T-cell (primary cell): ENCODE results near the gene GADD45G. TPM values are rescaled to one million over a fixed set of nuclear protein-coding genes. Genes with fewer than 3 reads are reported as not detected.

ENCODE experiments used
- ATAC-seq, 4 experiments: fragments of 200-7000 bp in 3 of 4; fragments of 150-1000 bp in 1 of 4; cut with Tn5 transposase; replicated peaks in 1 of 4; 1 replicate in 3 of 4; 2 replicates in 1 of 4; pipeline ENCODE4 v1.10.0; 2021; ENCODE audit warnings: moderate library complexity in 3 of 4, mild to moderate bottlenecking in 2 of 4, moderate number of reproducible peaks in 1 of 4
- CTCF ChIA-PET, 2 donors: fragments of 300-600 bp; sonication (Branson Sonifier 250); formaldehyde crosslinking; loops; one replicate each; lab custom pipeline; 2022; ENCODE audit warnings: antibody characterized with exemption in 2 of 2; lab: Charles Lee
- POLR2A ChIA-PET, 2 donors: fragments of 300-600 bp; sonication (Branson Sonifier 250); formaldehyde crosslinking; loops; one replicate each; lab custom pipeline; 2022; ENCODE audit warnings: antibody characterized with exemption in 2 of 2; lab: Charles Lee
- DNase-seq, 35 experiments: peaks; one replicate each; pipeline versions ENCODE4 v3.0.0 to v3.0.0-alpha.2; 2013 to 2023
- H3K27ac ChIP-seq: one replicate; pipeline ENCODE4 v1.5.1; 2013; ENCODE audit warnings: low read length
- H3K27me3 ChIP-seq, 2 experiments: replicated peaks in 1 of 2; 1 replicate in 1 of 2; 2 replicates in 1 of 2; pipeline versions ENCODE4 v1.6.1 to v1.7.0; 2013; ENCODE audit warnings: low read length in 1 of 2, mixed read lengths in 1 of 2; ENCODE audit not compliant: control insufficient read depth in 2 of 2, insufficient read depth in 2 of 2; ENCODE audit errors: extremely low read depth in 1 of 2
- H3K36me3 ChIP-seq, 2 donors: 1 replicate in 1 of 2; 2 replicates in 1 of 2; pipeline versions ENCODE4 v1.6.1 to v1.7.0; 2013; ENCODE audit warnings: low read length in 1 of 2; ENCODE audit not compliant: control insufficient read depth in 2 of 2, insufficient read depth in 1 of 2; ENCODE audit errors: extremely low read depth in 1 of 2
- H3K4me1 ChIP-seq, 2 experiments: 1 replicate in 1 of 2; 2 replicates in 1 of 2; pipeline versions ENCODE4 v1.6.1 to v1.7.0; 2013; ENCODE audit warnings: low read length in 2 of 2, mixed read lengths in 1 of 2; ENCODE audit not compliant: insufficient read depth in 2 of 2, control insufficient read depth in 1 of 2; ENCODE audit errors: extremely low read depth in 1 of 2
- H3K4me3 ChIP-seq, 2 donors: 1 replicate in 1 of 2; 2 replicates in 1 of 2; pipeline versions ENCODE4 v1.5.1 to v1.7.0; 2013; ENCODE audit warnings: mild to moderate bottlenecking in 2 of 2, low read length in 1 of 2, moderate library complexity in 1 of 2; ENCODE audit not compliant: control insufficient read depth in 1 of 2; ENCODE audit errors: extremely low read depth in 1 of 2
- H3K9me3 ChIP-seq: 2 replicates; pipeline ENCODE4 v1.7.0; 2013
- H3K27ac Mint-ChIP-seq, 2 donors: one replicate each; pipeline ENCODE4 v1.8.0; 2020 to 2021; ENCODE audit warnings: mild to moderate bottlenecking in 2 of 2, mixed read lengths in 2 of 2
- H3K27me3 Mint-ChIP-seq, 2 donors: one replicate each; pipeline ENCODE4 v1.8.0; 2021 to 2022; ENCODE audit warnings: mixed read lengths in 2 of 2
- H3K36me3 Mint-ChIP-seq: one replicate; pipeline ENCODE4 v1.8.0; 2021; ENCODE audit warnings: mixed read lengths
- H3K4me1 Mint-ChIP-seq, 3 donors: one replicate each; pipeline ENCODE4 v1.8.0; 2020 to 2022; ENCODE audit warnings: mixed read lengths in 3 of 3, mild to moderate bottlenecking in 1 of 3
- H3K4me3 Mint-ChIP-seq, 3 donors: one replicate each; pipeline ENCODE4 v1.8.0; 2020 to 2022; ENCODE audit warnings: mild to moderate bottlenecking in 3 of 3, mixed read lengths in 3 of 3, moderate library complexity in 3 of 3
- H3K9me3 Mint-ChIP-seq, 3 donors: one replicate each; pipeline ENCODE4 v1.8.0; 2020 to 2022; ENCODE audit warnings: mixed read lengths in 3 of 3
- whole genome bisulfite sequencing: methylation state at CpG from one replicate; pipeline ENCODE4 v1.1.5; 2013; ENCODE audit warnings: missing lambda C conversion rate; ENCODE audit not compliant: insufficient coverage; 5-methylcytosine and 5-hydroxymethylcytosine counted together
- total RNA-seq, 35 experiments: library from RNA in 6 of 35; stranded (reverse) in 6 of 35; fragments of 120-200 nt in 1 of 35; gene quantifications; one replicate each; pipeline versions ENCODE4 v1.2.1 to v1.2.4 and lab custom pipeline; 2013 to 2026

Gene GADD45G
- total RNA-seq, 5 donors from 2014 or later (not counting 1 experiment from before 2014, with no cell fraction given): 6.0 to 8.8 (median 6.8) TPM

DNA sequence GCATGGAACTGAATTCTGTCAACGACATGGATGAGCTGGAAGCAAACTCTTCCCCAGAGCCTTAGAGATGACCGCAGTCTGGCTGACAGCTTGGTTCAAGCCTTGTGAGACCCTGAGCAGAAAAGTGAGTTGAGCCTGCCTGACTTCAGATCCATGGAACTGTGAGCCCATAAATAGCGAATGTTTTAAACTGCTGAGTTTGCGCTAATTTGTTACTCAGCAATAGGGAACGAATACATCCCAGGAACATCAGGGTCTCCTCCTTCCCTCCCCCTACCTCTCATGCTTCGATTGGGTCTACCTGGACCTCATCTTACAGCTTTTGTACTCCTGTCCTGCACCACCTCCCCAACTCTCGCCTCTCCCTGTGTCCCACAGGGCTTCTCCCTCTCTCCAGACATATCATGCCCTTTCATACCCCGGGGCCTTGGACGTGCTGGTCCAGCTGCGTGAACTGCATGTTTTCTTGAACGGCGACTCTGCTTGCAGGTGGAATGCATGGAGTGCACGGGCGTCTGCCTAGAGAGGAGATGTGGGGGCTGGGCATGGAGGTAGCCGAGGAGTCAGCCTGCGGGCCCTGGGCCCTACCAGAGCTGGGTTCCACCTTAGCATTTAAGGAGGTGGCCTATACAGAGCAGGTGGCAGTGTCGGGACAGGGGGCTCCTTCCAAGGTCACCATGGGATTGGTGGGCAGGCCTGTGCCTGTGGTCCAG is 7.9 kb downstream of the GADD45G start:
- no peak overlapping the region for H3K27ac ChIP-seq
- no peaks in the 10 kb centered on the region for H3K36me3 Mint-ChIP-seq
- no peaks in the 10 kb centered on the region for H3K9me3 ChIP-seq
- POLR2A ChIA-PET: no interaction called here
- H3K27me3 Mint-ChIP-seq: peaks cover 0 to 4% of the 10 kb centered on the region in 2 donors
- DNase-seq (no peak), ATAC-seq (no peak)
- H3K36me3 ChIP-seq: no peaks in the 10 kb centered on the region
- H3K27me3 ChIP-seq: peaks cover 0 to 23% of the 10 kb centered on the region in 2 experiments
- 86% methylated on average over 14 of the region's 17 CpGs for WGBS
- no peaks in the 10 kb centered on the region for H3K4me1 Mint-ChIP-seq
- H3K4me3 ChIP-seq: no peak overlapping the region
- H3K4me1 ChIP-seq: no peaks in the 10 kb centered on the region
- H3K4me3 Mint-ChIP-seq: no peak overlapping the region
- CTCF ChIA-PET: interaction anchor here in 1 of 2 donors (1.5 kb wide), 1 partner anchor 15 kb away, joined by 4 read pairs; no protein-coding TSS in a partner anchor
- H3K27ac Mint-ChIP-seq: no peak overlapping the region
- H3K9me3 Mint-ChIP-seq: peaks cover 0 to 3% (median 0%) of the 10 kb centered on the region in 3 donors

DNA sequence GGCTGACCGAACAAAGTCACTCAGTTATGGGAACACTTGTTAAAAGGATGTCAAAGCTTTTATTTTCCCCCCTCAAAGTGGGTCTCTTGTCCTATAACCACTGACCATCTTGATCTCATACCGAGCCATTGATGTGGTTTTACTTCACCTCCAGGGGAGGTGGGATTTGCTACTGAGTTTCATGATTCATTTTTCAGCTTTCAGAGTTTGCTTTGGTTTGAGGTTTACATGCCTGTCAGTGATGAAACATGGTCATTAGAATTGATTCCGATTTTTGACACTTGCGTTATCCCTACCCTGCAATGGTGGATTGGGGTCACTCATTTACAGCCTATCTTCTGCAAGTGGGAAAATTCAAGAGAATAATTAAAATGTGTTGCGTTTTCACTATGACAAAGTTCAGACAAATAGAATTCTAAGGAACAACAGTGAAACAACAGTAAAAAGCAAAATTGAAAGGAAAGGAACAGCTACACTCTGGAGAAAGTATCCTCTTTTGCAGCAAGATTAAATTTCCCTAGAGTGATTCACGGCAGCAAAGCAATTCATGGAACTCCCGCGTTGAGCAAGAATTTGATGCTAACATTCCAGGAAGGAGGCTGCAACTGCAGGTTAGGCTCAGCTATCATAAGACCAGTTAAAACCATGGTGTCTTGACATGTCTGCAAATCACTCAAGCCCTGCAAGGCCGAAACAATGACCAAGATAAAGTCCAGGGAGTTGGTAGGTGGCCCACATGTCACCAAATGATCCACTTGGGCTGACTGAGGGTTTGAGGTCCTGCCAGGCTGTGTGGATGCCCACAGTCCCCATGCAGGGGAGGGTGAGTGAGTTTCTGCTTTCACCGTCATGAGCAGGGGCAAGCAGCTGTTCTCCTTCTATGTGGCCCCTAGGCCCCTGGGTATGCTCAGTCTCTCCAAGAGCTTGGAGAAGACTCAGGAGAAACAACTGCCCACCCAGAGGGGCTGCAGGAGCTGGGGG is 9.4 kb downstream of the GADD45G start:
- Histone ChIP-seq H3K27ac (no peak overlapping the region), H3K36me3 (no peaks in the 10 kb centered on the region), H3K9me3 (no peaks in the 10 kb centered on the region), H3K4me1 (no peaks in the 10 kb centered on the region), H3K27me3 (peaks cover 0 to 27% of the 10 kb centered on the region in 2 experiments), H3K4me3 (no peak overlapping the region)
- 83% methylated on average over 2 of the region's 10 CpGs for WGBS
- ATAC-seq: no peak
- peaks cover 0 to 4% (median 3%) of the 10 kb centered on the region in 3 donors for H3K9me3 Mint-ChIP-seq
- no peaks in the 10 kb centered on the region for H3K36me3 Mint-ChIP-seq
- no peaks in the 10 kb centered on the region for H3K4me1 Mint-ChIP-seq
- peaks cover 0 to 4% of the 10 kb centered on the region in 2 donors for H3K27me3 Mint-ChIP-seq
- no peak overlapping the region for H3K27ac Mint-ChIP-seq
- CTCF ChIA-PET: no interaction called here
- POLR2A ChIA-PET: no interaction called here
- no peak overlapping the region for H3K4me3 Mint-ChIP-seq
- no peak for DNase-seq

DNA sequence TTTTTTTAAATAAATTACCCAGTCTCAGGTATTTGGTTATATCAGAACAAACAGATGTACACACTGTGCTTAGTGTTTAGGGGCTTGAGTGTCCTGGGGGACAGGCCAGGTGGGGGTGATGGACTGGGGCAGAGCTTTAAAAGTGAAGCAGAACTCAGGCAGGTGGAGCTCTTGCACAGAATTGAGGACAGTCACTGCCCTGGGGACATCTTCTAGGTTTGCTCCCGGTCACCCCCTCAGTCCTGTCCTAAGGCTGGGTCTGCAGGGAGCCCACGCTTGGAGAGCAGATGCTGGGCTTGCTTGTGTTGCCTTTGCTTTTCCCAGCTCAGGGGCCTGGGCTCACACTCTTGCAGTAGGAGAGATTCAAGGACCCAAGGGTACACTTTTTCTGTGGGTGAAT is 10.8 kb downstream of the GADD45G start:
- Mint-ChIP-seq H3K9me3 (peaks cover 0 to 4% (median 3%) of the 10 kb centered on the region in 3 donors), H3K27ac (peak overlapping the region in 1 of 2 donors; percentile 24), H3K4me3 (no peak overlapping the region), H3K27me3 (no peaks in the 10 kb centered on the region), H3K36me3 (no peaks in the 10 kb centered on the region), H3K4me1 (no peaks in the 10 kb centered on the region)
- no peak for DNase-seq
- Histone ChIP-seq H3K4me1 (no peaks in the 10 kb centered on the region), H3K4me3 (no peak overlapping the region), H3K27ac (no peak overlapping the region), H3K36me3 (no peaks in the 10 kb centered on the region), H3K9me3 (no peaks in the 10 kb centered on the region), H3K27me3 (peaks cover 0 to 24% of the 10 kb centered on the region in 2 experiments)
- CTCF ChIA-PET: interaction anchor here in 1 of 2 donors (1.4 kb wide), 1 partner anchor 18 kb away, joined by 3 read pairs; no protein-coding TSS in a partner anchor
- POLR2A ChIA-PET: no interaction called here
- 90% methylated on average over 2 of the region's 2 CpGs for WGBS
- no peak for ATAC-seq

DNA sequence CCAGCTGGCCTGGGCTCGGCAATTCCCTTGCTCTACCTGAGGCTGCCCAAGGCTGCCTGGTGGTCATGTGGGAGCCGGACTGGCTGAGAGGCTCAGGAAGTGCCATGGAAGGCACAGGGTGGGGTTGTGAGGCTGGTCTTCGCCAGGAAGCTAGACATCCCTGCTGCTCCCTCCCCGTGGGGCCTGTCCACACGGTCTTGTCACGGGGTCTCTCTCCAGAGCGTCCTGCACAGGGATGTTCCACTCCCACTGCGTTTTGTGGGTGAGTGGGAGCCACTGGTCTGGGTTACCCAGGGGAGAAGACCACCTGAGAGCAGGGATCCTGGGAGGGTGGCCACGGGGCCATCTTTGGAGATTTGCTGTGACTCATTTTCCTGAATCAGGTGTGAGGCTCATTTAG is 11.6 kb downstream of the GADD45G start:
- Mint-ChIP-seq H3K36me3 (no peaks in the 10 kb centered on the region), H3K27me3 (no peaks in the 10 kb centered on the region), H3K27ac (no peak overlapping the region), H3K9me3 (peaks cover 0 to 4% (median 3%) of the 10 kb centered on the region in 3 donors), H3K4me3 (no peak overlapping the region), H3K4me1 (no peaks in the 10 kb centered on the region)
- no peaks in the 10 kb centered on the region for H3K4me1 ChIP-seq
- H3K27me3 ChIP-seq: peaks cover 0 to 17% of the 10 kb centered on the region in 2 experiments
- CTCF ChIA-PET: interaction anchor here (0.5 to 1.4 kb wide), 2 partner anchors 18 to 1253 kb away, joined by 3 to 4 read pairs; no protein-coding TSS in a partner anchor
- H3K4me3 ChIP-seq: no peak overlapping the region
- ATAC-seq: no peak
- H3K9me3 ChIP-seq: no peaks in the 10 kb centered on the region
- WGBS: 68% methylated on average over 6 of the region's 9 CpGs
- H3K27ac ChIP-seq: no peak overlapping the region
- no peak for DNase-seq
- no peaks in the 10 kb centered on the region for H3K36me3 ChIP-seq
- POLR2A ChIA-PET: no interaction called here

DNA sequence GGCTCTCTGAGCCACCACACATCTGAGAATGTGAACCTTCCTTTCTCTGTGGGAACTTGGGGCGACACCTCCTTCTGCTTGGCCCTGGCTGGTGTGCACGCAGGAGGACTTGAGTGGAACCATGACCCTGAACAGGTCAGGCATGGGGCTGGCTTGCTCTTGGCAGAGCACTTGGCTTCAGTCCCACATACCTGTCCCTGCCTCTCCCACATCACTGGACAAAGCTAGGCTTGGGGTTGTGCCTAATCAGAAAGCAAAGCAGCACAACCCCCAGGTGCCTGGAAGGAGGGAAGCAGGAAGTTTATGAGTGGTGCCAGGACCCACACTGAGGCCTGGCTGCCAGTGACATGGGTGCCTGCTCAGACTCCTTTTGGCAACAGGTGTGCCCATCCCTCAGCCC is 13.2 kb downstream of the GADD45G start:
- DNase-seq: no peak
- Mint-ChIP-seq H3K27ac (no peak overlapping the region), H3K4me3 (no peak overlapping the region), H3K27me3 (no peaks in the 10 kb centered on the region), H3K4me1 (no peaks in the 10 kb centered on the region), H3K9me3 (peaks cover 0 to 4% (median 0%) of the 10 kb centered on the region in 3 donors), H3K36me3 (no peaks in the 10 kb centered on the region)
- WGBS: no CpG with 5 or more reads among the region's 2 CpGs
- Histone ChIP-seq H3K27me3 (peaks cover 0 to 22% of the 10 kb centered on the region in 2 experiments), H3K4me1 (no peaks in the 10 kb centered on the region), H3K4me3 (no peak overlapping the region), H3K27ac (no peak overlapping the region), H3K36me3 (no peaks in the 10 kb centered on the region), H3K9me3 (no peaks in the 10 kb centered on the region)
- ATAC-seq: no peak
- CTCF ChIA-PET: no interaction called here
- POLR2A ChIA-PET: no interaction called here

DNA sequence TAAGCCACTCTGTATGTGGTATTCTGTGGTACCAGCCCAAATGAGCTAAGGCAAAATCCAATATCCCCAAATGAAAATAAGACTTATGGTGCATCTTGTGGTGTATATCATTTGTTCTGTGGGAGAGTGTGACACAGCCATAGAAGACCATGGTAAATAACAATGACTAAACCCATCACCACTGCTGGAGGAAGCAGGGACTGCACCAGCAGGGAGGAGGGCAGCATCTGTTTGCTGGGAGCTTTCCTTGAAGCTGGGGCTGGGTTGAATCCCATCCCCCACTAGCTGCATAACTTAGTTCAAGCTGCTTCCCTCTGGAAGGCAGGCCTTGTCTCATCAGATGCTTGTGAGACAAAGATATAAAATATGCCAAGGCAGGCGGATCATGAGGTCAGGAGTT is 14.2 kb downstream of the GADD45G start:
- no peaks in the 10 kb centered on the region for H3K27me3 Mint-ChIP-seq
- H3K27ac ChIP-seq: no peak overlapping the region
- H3K4me1 Mint-ChIP-seq: no peaks in the 10 kb centered on the region
- no peak for ATAC-seq
- H3K9me3 ChIP-seq: no peaks in the 10 kb centered on the region
- no peaks in the 10 kb centered on the region for H3K36me3 Mint-ChIP-seq
- no peak overlapping the region for H3K27ac Mint-ChIP-seq
- no CpG with 5 or more reads among the region's 1 CpG for WGBS
- ChIA-PET POLR2A (no interaction called here), CTCF (interaction anchor here in 1 of 2 donors (0.6 kb wide), 1 partner anchor 492 kb away, joined by 3 read pairs; no protein-coding TSS in a partner anchor)
- peaks cover 0 to 29% of the 10 kb centered on the region in 2 experiments for H3K27me3 ChIP-seq
- peaks cover 0 to 4% (median 0%) of the 10 kb centered on the region in 3 donors for H3K9me3 Mint-ChIP-seq
- no peak overlapping the region for H3K4me3 ChIP-seq
- no peaks in the 10 kb centered on the region for H3K4me1 ChIP-seq
- DNase-seq: no peak
- no peaks in the 10 kb centered on the region for H3K36me3 ChIP-seq
- H3K4me3 Mint-ChIP-seq: no peak overlapping the region
